8988T (cell line): ENCODE data around the gene SYTL3.
"Not testable (repeated sequence)": the region's sequence is repeated elsewhere in the genome, so short reads cannot be mapped to it uniquely, and the experiment has no call there.

Experiments used
- DNase-seq: peaks from one replicate; pipeline ENCODE4 v3.0.0; 2011

Gene SYTL3

DNA sequence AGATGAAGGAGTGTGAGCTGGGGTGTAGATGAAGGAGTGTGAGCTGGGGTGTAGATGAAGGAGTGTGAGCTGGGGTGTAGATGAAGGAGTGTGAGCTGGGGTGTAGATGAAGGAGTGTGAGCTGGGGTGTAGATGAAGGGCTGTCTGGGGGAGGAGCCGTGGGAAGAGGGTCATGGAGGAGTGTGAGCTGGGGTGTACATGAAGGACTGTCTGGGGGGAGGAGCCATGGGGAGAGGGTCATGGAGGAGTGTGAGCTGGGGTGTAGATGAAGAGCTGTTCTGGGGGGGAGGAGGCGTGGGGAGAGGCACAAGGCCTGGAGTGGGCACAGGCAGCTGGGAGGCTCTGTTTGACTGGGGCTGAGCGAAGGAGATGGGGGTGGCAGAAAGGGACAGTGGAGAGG lies 51.4 kb downstream of the SYTL3 start:
- not testable (repeated sequence) for DNase-seq

DNA sequence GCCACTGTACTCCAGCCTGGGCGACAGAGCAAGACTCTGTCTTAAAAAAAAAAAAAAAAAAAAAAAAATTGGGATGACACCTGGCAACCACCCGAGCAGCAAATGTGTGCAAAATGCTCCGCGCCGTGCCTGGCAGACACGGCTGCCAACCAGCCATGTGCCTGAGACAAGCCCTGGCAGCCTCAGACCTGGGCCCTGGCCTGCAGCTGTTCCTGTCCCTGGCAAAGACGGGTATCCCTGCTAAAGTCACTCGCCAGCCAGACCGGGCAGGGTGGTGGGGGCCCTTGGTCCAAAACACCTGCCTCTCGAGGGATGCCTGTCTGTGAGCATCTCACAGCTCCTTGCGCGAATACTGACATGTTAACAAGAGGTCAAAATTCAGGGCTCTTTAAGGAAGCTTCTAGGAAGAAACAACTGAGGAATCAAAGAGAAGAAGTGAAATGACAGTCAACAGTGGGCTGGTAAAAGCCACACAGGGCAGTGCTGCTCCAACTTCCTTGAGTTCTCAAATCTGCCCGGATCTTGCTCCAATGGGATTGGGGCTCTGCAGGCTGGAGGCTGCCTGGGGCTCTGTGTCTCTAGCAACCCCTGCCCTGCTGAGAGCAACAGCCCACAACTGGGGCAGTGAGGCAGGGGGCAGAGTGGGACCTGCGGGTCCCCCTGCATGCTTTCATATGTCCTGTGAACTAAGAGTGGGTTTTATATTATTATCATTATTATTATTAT lies 53.4 kb downstream of the SYTL3 start:
- no peak for DNase-seq

DNA sequence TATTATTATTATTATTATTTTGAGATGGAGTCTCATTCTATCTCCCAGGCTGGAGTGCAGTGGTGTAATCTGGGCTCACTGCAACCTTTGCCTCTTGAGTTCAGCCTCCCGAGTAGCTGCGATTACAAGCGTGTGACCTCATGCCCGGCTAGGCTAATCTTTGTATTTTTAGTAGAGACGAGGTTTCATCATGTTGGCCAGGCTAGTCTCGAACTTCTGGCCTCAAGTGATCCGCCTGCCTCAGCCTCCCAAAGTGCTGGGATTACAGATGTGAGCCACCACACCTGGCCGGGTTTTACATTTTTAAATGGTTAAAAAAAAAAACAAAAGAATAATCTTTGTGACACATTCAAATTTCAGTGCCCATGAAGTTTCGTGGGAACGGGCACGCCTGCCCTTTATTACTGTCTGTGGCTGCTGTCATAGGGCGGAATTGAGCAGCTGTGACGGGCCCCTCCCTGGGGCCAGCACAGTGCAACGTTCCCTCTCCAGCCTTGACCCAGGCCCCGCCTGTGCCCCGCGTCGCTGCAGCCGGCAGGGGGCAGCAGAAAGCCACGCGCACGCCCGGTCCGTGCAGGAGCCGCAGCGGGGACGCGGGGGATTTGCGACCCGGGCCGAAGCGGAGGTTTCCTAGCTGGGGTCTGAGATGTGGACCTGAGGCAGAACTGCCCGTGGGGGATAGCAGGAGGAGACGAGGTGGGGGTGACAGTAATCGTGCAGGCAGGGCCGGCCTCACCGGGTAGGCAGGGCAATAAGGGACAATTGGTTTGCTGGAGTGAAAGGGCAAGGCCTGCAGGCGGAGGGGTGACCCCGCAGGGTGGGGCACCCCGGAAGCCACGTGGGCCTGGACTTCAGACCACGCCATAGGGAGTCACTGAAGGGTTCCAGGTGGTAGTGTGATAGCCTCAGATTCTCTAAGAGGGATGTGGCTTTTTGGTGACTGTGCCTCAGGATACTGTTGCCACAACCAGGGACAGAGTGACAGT lies 54.3 kb downstream of the SYTL3 start:
- peak; percentile 81 for DNase-seq

GRCh38 chr6:158705386-158706126 lies 55.7 kb downstream of the SYTL3 start:
- no peak for DNase-seq

GRCh38 chr6:158706369-158706982 lies 56.6 kb downstream of the SYTL3 start:
- peak; percentile 57 for DNase-seq

- no peak for DNase-seq
These were observed 57.4 kb downstream of the SYTL3 start for GRCh38 chr6:158707120-158707820.

DNA sequence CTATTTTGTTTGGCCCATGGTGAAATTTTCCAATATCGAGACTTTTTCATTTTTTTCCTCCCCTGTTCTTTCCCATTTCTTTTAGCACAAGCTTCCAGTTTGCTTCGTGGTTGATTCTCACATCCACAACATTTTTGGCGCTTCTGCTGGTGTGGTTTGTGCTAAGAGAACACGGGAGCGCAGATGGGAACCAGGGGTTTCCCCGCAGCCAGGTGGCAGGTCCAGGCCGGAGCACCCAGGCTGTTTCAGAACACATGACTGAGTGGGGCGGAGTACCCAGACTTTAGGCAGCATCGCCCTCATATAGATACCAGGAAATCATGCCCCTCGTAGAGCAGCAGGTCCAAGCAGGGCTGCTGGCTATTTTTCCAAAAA lies 58.0 kb downstream of the SYTL3 start:
- DNase-seq = no peak

- DNase-seq = no peak
These were observed 58.4 kb downstream of the SYTL3 start for GRCh38 chr6:158708239-158708638.

GRCh38 chr6:158709809-158710208 lies 60.0 kb downstream of the SYTL3 start:
- DNase-seq = no peak

DNA sequence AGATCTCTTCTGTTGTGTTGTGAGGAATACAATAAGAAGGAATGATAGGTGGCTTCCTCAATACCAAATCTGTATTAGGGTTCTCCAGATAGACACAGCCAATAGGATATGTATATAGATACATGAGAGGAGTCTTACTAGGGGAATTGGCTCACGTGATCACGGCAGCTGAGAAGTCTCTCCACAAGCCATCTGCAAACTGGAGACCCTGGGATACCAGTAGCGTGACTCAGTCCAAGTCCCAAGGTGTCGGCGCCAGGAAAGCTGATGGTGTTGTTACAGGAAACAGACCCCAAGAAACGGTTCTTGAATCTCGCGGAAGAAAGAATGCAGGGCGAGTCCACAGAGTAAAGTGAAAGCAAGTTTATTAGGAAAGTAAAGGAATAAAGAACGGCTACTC lies 61.4 kb downstream of the SYTL3 start:
- DNase-seq = no peak

- no peak for DNase-seq
These were observed 63.6 kb downstream of the SYTL3 start for GRCh38 chr6:158713469-158713868.

DNA sequence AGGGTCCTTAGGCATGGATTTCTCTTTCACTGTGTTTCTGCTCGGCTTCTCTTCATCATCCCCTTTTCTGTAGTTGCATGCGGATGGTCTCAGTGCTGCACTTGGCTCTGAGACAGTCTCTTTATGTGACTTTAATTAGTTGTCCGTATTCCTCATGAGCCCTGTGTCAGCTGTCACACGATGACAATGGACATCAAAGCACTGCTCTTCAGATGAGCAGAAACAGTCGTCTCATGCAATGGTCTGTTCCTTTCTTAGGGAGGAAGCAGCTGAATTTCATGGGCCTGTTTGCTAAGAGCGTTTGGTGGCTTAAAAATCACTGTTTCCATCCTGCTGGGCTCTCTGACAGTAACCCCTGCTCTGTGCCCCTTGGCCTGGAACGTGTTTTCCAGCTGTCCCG lies 64.9 kb downstream of the SYTL3 start:
- DNase-seq = no peak

DNA sequence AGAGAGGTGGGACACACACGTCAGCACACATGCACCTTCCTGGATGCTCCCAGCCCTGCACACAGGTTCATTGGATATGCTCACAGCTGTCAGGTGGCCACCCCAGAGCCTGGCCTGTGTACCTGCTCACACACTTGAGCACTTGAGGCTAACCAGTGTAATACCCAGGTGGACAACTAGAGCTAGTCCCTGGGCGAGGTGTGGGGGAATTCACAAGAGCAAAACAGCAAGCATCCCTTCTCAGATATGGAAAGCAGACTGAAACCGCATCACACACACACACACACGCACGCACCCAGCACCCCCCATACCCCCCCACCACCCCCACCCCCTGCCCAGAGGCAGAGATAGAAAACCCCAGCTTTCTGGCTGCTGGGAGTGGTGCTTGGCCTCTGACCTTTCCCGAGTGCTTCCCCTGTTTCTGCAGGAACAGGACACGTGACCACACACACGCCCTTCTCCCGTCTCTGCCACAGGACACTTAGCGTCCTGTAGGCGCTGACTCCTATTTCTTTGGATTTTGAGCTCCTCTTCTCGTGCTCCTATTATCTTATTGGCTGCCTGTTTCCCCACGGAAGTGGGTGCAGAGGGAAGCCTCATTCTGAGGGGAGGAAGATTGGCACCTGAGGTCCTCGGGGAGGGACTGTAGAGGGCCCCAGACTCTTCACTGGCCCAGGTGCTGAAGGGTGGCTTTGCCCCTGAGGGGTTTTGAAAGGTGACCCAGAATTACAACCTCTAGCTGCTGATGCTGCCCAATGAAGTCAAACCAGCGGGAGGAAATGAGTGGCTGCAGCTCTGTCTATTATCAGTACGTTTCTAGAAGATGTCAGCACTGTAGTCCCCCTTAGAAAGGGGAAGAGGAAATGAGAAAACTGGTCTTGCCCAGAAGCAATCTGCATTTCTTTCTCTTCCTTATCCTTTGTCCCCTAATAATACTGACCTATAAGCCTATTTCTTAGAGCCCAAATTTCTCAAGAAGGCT lies 65.8 kb downstream of the SYTL3 start:
- DNase-seq = no peak

DNA sequence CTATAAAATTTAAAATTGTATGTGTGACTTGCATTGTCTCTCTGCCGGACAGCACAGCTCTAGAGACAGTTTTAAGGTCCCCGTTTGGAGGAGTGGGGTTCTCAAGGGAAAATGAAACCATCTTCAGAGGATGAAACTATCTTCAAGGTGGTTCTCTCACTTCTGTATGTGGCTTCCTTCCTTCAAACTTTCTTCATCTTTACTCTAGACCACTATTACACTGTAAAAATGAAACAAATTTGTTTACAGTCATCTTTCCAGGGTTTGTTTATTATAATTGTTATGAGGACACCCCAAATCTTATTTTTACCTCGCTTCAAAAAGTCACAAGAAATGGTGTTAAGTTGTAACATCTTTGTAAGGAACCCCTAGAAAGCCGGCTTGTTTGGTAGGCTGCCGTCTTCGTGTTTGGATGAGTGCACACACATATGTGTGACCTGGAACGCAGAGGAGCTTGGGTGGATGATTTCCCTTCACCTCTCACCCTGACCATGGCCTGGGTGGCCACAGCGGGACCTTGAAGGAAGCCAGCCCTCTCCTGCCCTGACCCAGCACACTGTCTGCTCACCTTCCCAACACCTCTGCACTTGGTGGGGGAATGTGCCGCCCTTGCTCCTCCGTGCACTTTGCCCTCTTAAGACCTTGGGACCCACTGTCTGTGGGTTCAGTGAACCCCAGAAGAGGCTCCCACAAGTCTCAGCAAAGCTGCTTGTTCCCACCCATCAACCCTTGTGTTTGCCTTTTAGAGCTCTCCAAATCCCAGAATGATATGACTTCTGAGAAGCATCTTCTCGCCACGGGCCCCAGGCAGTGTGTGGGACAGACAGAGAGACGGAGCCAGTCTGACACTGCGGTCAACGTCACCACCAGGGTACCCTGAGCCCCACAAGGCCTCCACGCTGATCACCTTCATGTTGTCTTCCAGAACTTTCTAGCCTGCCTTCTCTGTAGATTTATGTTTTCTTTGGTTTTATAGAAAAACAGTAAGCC lies 67.8 kb downstream of the SYTL3 start:
- DNase-seq = no peak

- no peak for DNase-seq
These were observed 68.7 kb downstream of the SYTL3 start for GRCh38 chr6:158718461-158719046.

DNA sequence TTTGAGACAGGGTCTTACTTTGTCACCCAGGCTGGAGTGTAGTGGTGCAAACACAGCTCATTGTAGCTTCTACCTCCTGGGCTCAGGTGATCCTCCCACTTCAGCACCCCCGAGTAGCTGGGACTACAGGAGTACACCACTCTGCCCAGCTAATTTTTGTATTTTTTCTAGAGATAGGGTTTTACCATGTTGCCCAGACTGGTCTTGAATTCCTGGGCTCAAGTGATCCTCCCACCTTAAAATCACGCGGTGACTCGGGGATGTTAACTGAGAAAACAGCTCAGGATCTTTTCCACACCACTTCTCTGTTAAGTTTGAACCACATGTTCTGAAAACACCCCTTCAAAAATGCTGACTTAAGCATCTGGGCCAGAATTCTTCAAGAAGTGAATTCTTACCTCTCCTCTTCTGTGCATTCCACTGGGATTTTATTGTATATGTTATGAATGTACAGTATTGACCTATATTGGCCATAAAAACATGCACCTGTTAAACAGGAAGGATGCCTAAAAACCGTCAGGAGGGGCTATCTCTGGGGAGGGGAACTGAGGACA lies 72.4 kb downstream of the SYTL3 start:
- DNase-seq = no peak

DNA sequence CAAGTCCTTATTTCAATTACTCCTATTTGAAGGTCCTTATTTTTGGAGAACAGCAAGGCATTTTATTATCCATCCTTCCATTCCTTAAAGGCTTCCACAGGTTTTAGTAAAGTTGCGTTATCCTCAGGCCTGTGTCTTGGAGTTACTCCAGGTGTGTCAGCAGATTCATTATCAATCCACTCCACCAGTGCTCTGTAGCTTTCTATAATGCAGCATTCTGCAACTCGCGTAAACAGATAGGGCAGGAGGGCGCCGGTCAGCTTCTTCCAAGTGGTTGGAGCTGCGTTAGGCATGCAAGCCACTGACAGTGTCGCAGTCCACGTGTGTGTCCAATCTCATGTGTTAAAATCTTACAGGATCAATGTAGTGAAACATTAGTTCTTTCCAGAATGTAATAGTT lies 75.8 kb downstream of the SYTL3 start:
- no peak for DNase-seq

GRCh38 chr6:158729906-158730540 lies 80.2 kb downstream of the SYTL3 start:
- no peak for DNase-seq

DNA sequence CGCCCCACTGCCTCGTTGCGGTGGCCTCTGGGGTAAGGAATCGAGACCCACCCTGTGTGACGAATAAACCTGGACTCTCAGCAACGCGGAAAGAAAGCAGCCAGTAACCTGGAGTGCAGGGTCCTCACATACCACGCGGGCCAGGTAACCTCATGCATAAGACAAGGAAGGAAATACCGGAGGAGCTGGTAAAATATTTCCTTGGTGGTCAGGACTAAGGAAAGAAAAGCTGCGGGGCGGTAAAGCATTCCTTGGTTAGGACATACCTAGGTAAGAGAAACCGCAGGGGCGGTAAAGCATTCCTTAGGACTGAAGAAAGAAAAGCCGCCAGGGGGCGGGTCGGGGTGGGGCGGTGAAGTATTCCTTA lies 80.7 kb downstream of the SYTL3 start:
- DNase-seq = no peak
